Neural crest cell (in vitro differentiated cells): Measurements from ENCODE around the gene GAD1. TPM values are rescaled to one million over a fixed set of nuclear protein-coding genes. Genes with fewer than 3 reads are reported as not detected.

ENCODE experiments used
- DNase-seq: peaks from one replicate; pipeline ENCODE4 v3.0.0; 2021; ENCODE audit warnings: low read depth, mixed read lengths, low spot score
- H3K27ac Mint-ChIP-seq: one replicate; pipeline ENCODE4 v1.8.0; 2021; ENCODE audit warnings: mild to moderate bottlenecking, mixed read lengths; ENCODE audit not compliant: unreplicated experiment
- H3K27me3 Mint-ChIP-seq: 2 replicates; pipeline ENCODE4 v1.8.0; 2021; ENCODE audit warnings: low read depth, mild to moderate bottlenecking, mixed read lengths
- H3K36me3 Mint-ChIP-seq: 2 replicates; pipeline ENCODE4 v1.8.0; 2021; ENCODE audit warnings: low read depth, mild to moderate bottlenecking, mixed read lengths
- H3K4me1 Mint-ChIP-seq: 2 replicates; pipeline ENCODE4 v1.8.0; 2021; ENCODE audit warnings: mixed read lengths
- H3K4me3 Mint-ChIP-seq: one replicate; pipeline ENCODE4 v1.8.0; 2021; ENCODE audit warnings: mild to moderate bottlenecking, mixed read lengths
- H3K9me3 Mint-ChIP-seq: 2 replicates; pipeline ENCODE4 v1.8.0; 2021; ENCODE audit warnings: mixed read lengths
- CTCF ChIP-seq: fragments of 200-600 bp; sonication (generic); conservative IDR thresholded peaks from 2 replicates; pipeline ENCODE4 v1.5.0; 2021; ENCODE audit warnings: antibody characterized with exemption, mild to moderate bottlenecking
- total RNA-seq: library from RNA; stranded (reverse); gene quantifications from 2 replicates; pipeline ENCODE4 v1.2.1, GENCODE V29; 2021

The GAD1 gene
- total RNA-seq, 1 donor from 2014 or later, result 0.82 TPM

- no peaks in the 10 kb centered on the region for H3K9me3 Mint-ChIP-seq
- no peaks in the 10 kb centered on the region for H3K36me3 Mint-ChIP-seq
- H3K4me3 Mint-ChIP-seq, result no peak overlapping the region
These were observed 10.1 kb upstream of the GAD1 start for GRCh38 chr2:170806548-170806947.

GRCh38 chr2:170812710-170813600 lies 3.7 kb upstream of the GAD1 start:
- Mint-ChIP-seq H3K4me3 (peak overlapping the region; percentile 36), H3K36me3 (no peaks in the 10 kb centered on the region), H3K27ac (no peak overlapping the region), H3K4me1 (peaks cover 35% of the 10 kb centered on the region), H3K27me3 (peaks cover 73% of the 10 kb centered on the region), H3K9me3 (no peaks in the 10 kb centered on the region)
- DNase-seq, result peak; percentile 38
- peak; percentile 84 for TF ChIP-seq CTCF

More at GRCh38 chr2:170806548-170806947, 10.1 kb upstream of the GAD1 start:
- peaks cover 16% of the 10 kb centered on the region for H3K27me3 Mint-ChIP-seq
- no peaks in the 10 kb centered on the region for H3K4me1 Mint-ChIP-seq
- no peak overlapping the region for H3K27ac Mint-ChIP-seq
- TF ChIP-seq CTCF, result no peak
- no peak for DNase-seq

- H3K4me1 Mint-ChIP-seq, result peaks cover 42% of the 10 kb centered on the region
- no peaks in the 10 kb centered on the region for H3K36me3 Mint-ChIP-seq
- H3K27me3 Mint-ChIP-seq, result peaks cover 81% of the 10 kb centered on the region
- H3K4me3 Mint-ChIP-seq, result peak overlapping the region; percentile 50
- H3K27ac Mint-ChIP-seq, result no peak overlapping the region
- no peak for TF ChIP-seq CTCF
- H3K9me3 Mint-ChIP-seq, result no peaks in the 10 kb centered on the region
- DNase-seq, result peak; percentile 62
These were observed 2.8 kb upstream of the GAD1 start for GRCh38 chr2:170813611-170814532.

- Mint-ChIP-seq H3K4me1 (peaks cover 43% of the 10 kb centered on the region), H3K27ac (no peak overlapping the region), H3K36me3 (no peaks in the 10 kb centered on the region), H3K27me3 (peaks cover 84% of the 10 kb centered on the region), H3K4me3 (peak overlapping the region; percentile 50), H3K9me3 (no peaks in the 10 kb centered on the region)
- TF ChIP-seq CTCF, result no peak
- no peak for DNase-seq
These were observed 2.0 kb upstream of the GAD1 start for GRCh38 chr2:170814533-170815230.

- Mint-ChIP-seq H3K4me3 (peak overlapping the region; percentile 50), H3K4me1 (peaks cover 43% of the 10 kb centered on the region), H3K36me3 (no peaks in the 10 kb centered on the region), H3K27ac (no peak overlapping the region), H3K27me3 (peaks cover 89% of the 10 kb centered on the region), H3K9me3 (no peaks in the 10 kb centered on the region)
- DNase-seq, result no peak
- TF ChIP-seq CTCF, result no peak
These were observed 1.4 kb upstream of the GAD1 start for GRCh38 chr2:170815311-170815710.
